Stimulated activated CD4-positive, alpha-beta T cell treated with anti-CD3 and anti-CD28 coated beads, Interleukin-2, amount 100 ng/mL, for 4 hours (primary cell): ENCODE data around the gene RHOF.
"Not testable (repeated sequence)": the region's sequence is repeated elsewhere in the genome, so short reads cannot be mapped to it uniquely, and the experiment has no call there.

ENCODE experiments used
- DNase-seq: peaks from one replicate; pipeline ENCODE4 v3.0.0-alpha.2; 2020; ENCODE audit warnings: low read depth

RHOF gene

GRCh38 chr12:121748218-121748570 is 45.3 kb downstream of the RHOF start:
- DNase-seq = no peak

GRCh38 chr12:121745545-121745944 is 47.9 kb downstream of the RHOF start:
- DNase-seq = not testable (repeated sequence)

GRCh38 chr12:121741743-121742142 is 51.7 kb downstream of the RHOF start:
- DNase-seq = no peak

- DNase-seq = no peak
Observed at GRCh38 chr12:121740847-121741246, 52.6 kb downstream of the RHOF start.

DNA sequence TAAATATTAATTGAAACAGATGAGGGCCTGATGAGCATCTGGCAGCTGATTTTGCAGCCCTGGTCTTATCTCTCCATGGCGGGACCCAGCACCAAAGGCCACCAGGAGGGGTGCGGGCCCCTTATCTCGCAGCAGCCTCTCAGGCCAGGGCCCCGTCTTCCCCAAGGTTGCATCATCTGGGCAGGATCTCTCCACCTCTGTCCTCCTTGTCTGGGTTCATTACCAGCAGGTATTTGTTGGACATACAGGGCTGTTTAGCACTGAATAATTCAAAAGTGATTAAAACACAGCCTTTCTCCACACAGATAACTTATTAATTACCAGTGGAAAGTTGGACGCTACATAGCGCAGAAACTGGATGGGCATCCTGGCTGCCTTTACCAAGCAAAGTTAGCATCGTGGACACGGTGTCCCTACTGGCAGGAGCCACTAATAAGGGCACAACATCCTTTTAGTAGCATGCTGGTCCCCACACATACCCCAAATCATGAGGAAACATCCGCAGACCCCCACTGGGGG is 55.1 kb downstream of the RHOF start:
- no peak for DNase-seq

DNA sequence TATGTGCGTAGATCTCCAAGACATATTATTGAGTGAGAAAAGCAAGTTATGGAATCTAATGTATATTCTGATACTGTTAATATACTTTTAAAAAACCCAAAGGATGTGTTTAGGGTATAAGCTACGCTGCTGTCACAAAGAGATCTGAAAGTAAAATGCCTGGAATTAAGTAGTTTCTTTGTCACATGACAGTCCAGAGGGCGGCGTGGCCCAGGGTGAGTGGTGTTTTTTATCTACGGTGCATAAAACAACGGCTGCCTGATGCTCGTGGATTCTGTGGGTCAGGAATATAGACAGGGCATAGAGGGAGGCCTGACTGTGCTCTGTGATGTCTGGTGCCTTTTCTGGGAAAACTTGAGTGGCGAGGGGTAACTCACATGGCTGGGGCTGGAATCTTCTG is 59.6 kb downstream of the RHOF start:
- no peak for DNase-seq

DNA sequence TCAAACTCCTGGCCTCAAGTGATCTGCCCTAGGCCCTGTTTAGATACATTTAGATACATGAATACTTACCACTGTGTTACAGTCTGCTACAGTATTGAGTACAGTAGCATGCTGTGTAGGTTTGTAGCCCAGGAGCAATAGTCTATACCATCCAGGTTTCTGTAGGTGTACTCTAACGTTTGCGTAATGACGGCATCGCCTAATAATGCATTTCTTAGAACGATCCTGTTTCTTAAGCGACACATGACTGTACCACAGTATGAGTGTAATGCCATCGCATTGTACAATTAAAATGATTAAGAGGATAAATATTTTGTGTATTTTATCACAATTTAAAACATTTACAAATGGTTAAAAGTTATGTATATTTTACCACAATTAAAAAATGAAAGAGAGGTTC is 62.0 kb downstream of the RHOF start:
- no peak for DNase-seq

- DNase-seq = no peak
Observed at GRCh38 chr12:121729021-121729420, 64.5 kb downstream of the RHOF start.
